H9 (cell line): ENCODE data around the gene TSPAN9. TPM values are rescaled to one million over a fixed set of nuclear protein-coding genes. Genes with fewer than 3 reads are reported as not detected.

Experiments used
- DNase-seq: peaks from one replicate; pipeline ENCODE4 v3.0.0-alpha.2; 2017
- H2AFZ ChIP-seq: one replicate; pipeline ENCODE4 v1.6.1; 2013; ENCODE audit warnings: mild to moderate bottlenecking, low read length, control low read depth, moderate library complexity
- H2AK5ac ChIP-seq: 2 replicates; pipeline ENCODE4 v1.6.1; 2013; ENCODE audit warnings: low read length, control low read depth, mixed read lengths; ENCODE audit not compliant: insufficient read length
- H2BK120ac ChIP-seq: one replicate; pipeline ENCODE4 v1.6.1; 2013; ENCODE audit warnings: low read depth, mild to moderate bottlenecking, low read length, control low read depth, inconsistent platforms; ENCODE audit not compliant: poor library complexity, severe bottlenecking
- H2BK12ac ChIP-seq: 2 replicates; pipeline ENCODE4 v1.6.1; 2013; ENCODE audit warnings: low read length, control low read depth, mixed read lengths, low read depth; ENCODE audit not compliant: insufficient read length
- H2BK15ac ChIP-seq: 2 replicates; pipeline ENCODE4 v1.6.1; 2013; ENCODE audit warnings: low read depth, low read length, control low read depth
- H2BK20ac ChIP-seq: one replicate; pipeline ENCODE4 v1.6.1; 2013; ENCODE audit warnings: low read depth, mild to moderate bottlenecking, low read length, control low read depth, inconsistent platforms; ENCODE audit not compliant: poor library complexity, severe bottlenecking
- H2BK5ac ChIP-seq: 2 replicates; pipeline ENCODE4 v1.6.1; 2013; ENCODE audit warnings: low read length, control low read depth, mixed read lengths; ENCODE audit not compliant: insufficient read length
- H3K14ac ChIP-seq: 2 replicates; pipeline ENCODE4 v1.6.1; 2013; ENCODE audit warnings: low read length, control low read depth; ENCODE audit not compliant: insufficient read depth
- H3K18ac ChIP-seq: 2 replicates; pipeline ENCODE4 v1.6.1; 2013; ENCODE audit warnings: low read depth, mild to moderate bottlenecking, mixed read lengths, low read length, control low read depth; ENCODE audit not compliant: insufficient read length
- H3K23ac ChIP-seq: 2 replicates; pipeline ENCODE4 v1.6.1; 2013; ENCODE audit warnings: low read length, control low read depth, mixed read lengths, low read depth; ENCODE audit not compliant: insufficient read length
- H3K23me2 ChIP-seq: 2 replicates; pipeline ENCODE4 v1.6.1; 2013; ENCODE audit warnings: low read depth, mild to moderate bottlenecking, mixed read lengths, low read length, control low read depth; ENCODE audit not compliant: insufficient read length, poor library complexity, severe bottlenecking
- H3K27ac ChIP-seq: 2 replicates; pipeline ENCODE4 v1.5.1; 2013; ENCODE audit warnings: low read length, control low read depth, mixed read lengths, low read depth; ENCODE audit not compliant: insufficient read length
- H3K27me3 ChIP-seq: 2 replicates; pipeline ENCODE4 v1.6.1; 2013; ENCODE audit warnings: low read length, control low read depth, inconsistent platforms; ENCODE audit not compliant: insufficient read depth
- H3K4ac ChIP-seq: 2 replicates; pipeline ENCODE4 v1.6.1; 2013; ENCODE audit warnings: low read depth, mild to moderate bottlenecking, control low read depth, inconsistent platforms, low read length, moderate library complexity
- H3K4me1 ChIP-seq: 2 replicates; pipeline ENCODE4 v1.6.1; 2013; ENCODE audit warnings: low read length, control low read depth, inconsistent platforms; ENCODE audit not compliant: insufficient read depth
- H3K4me2 ChIP-seq: 2 replicates; pipeline ENCODE4 v1.6.1; 2013; ENCODE audit warnings: low read length, control low read depth, mixed read lengths; ENCODE audit not compliant: insufficient read length, insufficient read depth
- H3K56ac ChIP-seq: 2 replicates; pipeline ENCODE4 v1.6.1; 2013; ENCODE audit warnings: low read depth, mild to moderate bottlenecking, mixed read lengths, low read length, control low read depth; ENCODE audit not compliant: insufficient read length
- H3K79me1 ChIP-seq: 2 replicates; pipeline ENCODE4 v1.6.1; 2013; ENCODE audit warnings: low read depth, mild to moderate bottlenecking, moderate library complexity, low read length, control low read depth, inconsistent platforms; ENCODE audit not compliant: insufficient read depth, poor library complexity, severe bottlenecking
- H3K79me2 ChIP-seq: 2 replicates; pipeline ENCODE4 v1.6.1; 2013; ENCODE audit warnings: low read length, control low read depth, inconsistent platforms; ENCODE audit not compliant: insufficient read depth
- H3K9ac ChIP-seq: 2 replicates; pipeline ENCODE4 v1.6.1; 2013; ENCODE audit warnings: low read length, control low read depth, mixed read lengths; ENCODE audit not compliant: insufficient read length; ENCODE audit errors: extremely low read depth
- H3K9me3 ChIP-seq: one replicate; pipeline ENCODE4 v1.6.1; 2013; ENCODE audit warnings: low read depth, low read length, inconsistent platforms; ENCODE audit not compliant: control insufficient read depth
- H3T11ph ChIP-seq: one replicate; pipeline ENCODE4 v1.6.1; 2013; ENCODE audit warnings: mild to moderate bottlenecking, low read length, control low read depth, inconsistent platforms
- H4K20me1 ChIP-seq: one replicate; pipeline ENCODE4 v1.6.1; 2013; ENCODE audit not compliant: control insufficient read depth, insufficient read length, insufficient read depth
- H4K5ac ChIP-seq: 2 replicates; pipeline ENCODE4 v1.6.1; 2013; ENCODE audit warnings: low read depth, mild to moderate bottlenecking, mixed read lengths, low read length, control low read depth; ENCODE audit not compliant: insufficient read length
- H4K8ac ChIP-seq: replicated peaks from 2 replicates; pipeline ENCODE4 v1.6.1; 2013; ENCODE audit warnings: low read length, control low read depth, mixed read lengths, low read depth; ENCODE audit not compliant: insufficient read length
- H4K91ac ChIP-seq: 2 replicates; pipeline ENCODE4 v1.6.1; 2013; ENCODE audit warnings: low read depth, mild to moderate bottlenecking, moderate library complexity, mixed read lengths, low read length, control low read depth; ENCODE audit not compliant: insufficient read length
- H3K27ac Mint-ChIP-seq, 3 experiments: 2 replicates in 2 of 3; 3 replicates in 1 of 3; pipeline ENCODE4 v1.8.0; 2020 to 2021; ENCODE audit warnings: mixed read lengths in 3 of 3, mild to moderate bottlenecking in 1 of 3, moderate library complexity in 1 of 3
- H3K27me3 Mint-ChIP-seq: 2 replicates; pipeline ENCODE4 v1.8.0; 2021; ENCODE audit warnings: low read depth, mild to moderate bottlenecking, moderate library complexity, mixed read lengths
- H3K36me3 Mint-ChIP-seq, 3 experiments: 2 replicates in 2 of 3; 3 replicates in 1 of 3; pipeline ENCODE4 v1.8.0; 2020 to 2021; ENCODE audit warnings: low read depth in 3 of 3, mixed read lengths in 3 of 3; ENCODE audit not compliant: insufficient read depth in 1 of 3
- H3K4me1 Mint-ChIP-seq, 2 experiments: 2 replicates each; pipeline ENCODE4 v1.8.0; 2020; ENCODE audit warnings: mixed read lengths in 2 of 2
- H3K4me3 Mint-ChIP-seq, 2 experiments: 2 replicates in 1 of 2; 3 replicates in 1 of 2; pipeline ENCODE4 v1.8.0; 2020 to 2021; ENCODE audit warnings: mild to moderate bottlenecking in 2 of 2, mixed read lengths in 2 of 2, moderate library complexity in 1 of 2
- H3K9me3 Mint-ChIP-seq, 2 experiments: 2 replicates in 1 of 2; 3 replicates in 1 of 2; pipeline ENCODE4 v1.8.0; 2020; ENCODE audit warnings: mild to moderate bottlenecking in 2 of 2, mixed read lengths in 2 of 2, moderate library complexity in 1 of 2
- CTCF ChIP-seq: fragments of 200-600 bp; sonication (generic); conservative IDR thresholded peaks from 3 replicates; pipeline ENCODE4 v1.8.0; 2021; ENCODE audit warnings: antibody characterized with exemption, mild to moderate bottlenecking
- WGBS: extraction: QIAGEN DNeasy Blood & Tissue Kit; methylation state at CpG from one replicate; pipeline ENCODE4 v1.1.7; 2013; ENCODE audit warnings: missing lambda C conversion rate, low lambda C conversion rate, mixed read lengths; ENCODE audit not compliant: insufficient read length; ENCODE audit errors: extremely low coverage; 5-methylcytosine and 5-hydroxymethylcytosine counted together
- total RNA-seq: library from RNA; stranded (reverse); gene quantifications from 2 replicates; pipeline ENCODE4 v1.2.1, GENCODE V29; 2021

The TSPAN9 gene
- total RNA-seq, 1 experiment from 2014 or later, result 19.0 TPM

DNA sequence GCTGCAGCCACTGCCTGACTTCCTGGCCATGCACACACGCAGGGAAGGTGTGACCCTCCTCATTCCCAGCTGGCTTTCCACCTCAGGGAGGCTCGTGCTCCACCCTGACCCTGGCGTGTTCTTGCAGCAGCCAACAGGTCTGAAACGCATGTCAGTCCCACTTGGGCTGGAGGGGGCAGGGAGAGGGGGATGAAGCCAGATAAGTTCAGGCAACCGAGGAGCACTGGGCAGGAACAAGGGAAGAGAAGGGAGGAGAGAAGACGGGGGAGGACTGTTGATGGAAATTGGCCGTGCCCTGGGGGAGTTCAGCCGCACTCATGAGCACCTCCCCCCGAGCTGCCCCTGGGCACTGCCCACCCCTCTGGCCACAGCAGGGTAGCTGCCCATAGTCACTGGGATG is 231.4 kb downstream of the TSPAN9 start:
- Histone ChIP-seq H2AK5ac (no peak overlapping the region), H3K4me1 (no peaks in the 10 kb centered on the region), H3K23ac (no peak overlapping the region), H3K79me1 (no peaks in the 10 kb centered on the region), H2BK15ac (no peak overlapping the region), H3K9ac (no peak overlapping the region), H3K79me2 (no peaks in the 10 kb centered on the region), H3K4ac (no peak overlapping the region), H3K23me2 (no peaks in the 10 kb centered on the region), H2BK5ac (no peak overlapping the region), H3K14ac (no peak overlapping the region), H3K27ac (no peak overlapping the region), H2AFZ (no peak overlapping the region), H3K27me3 (no peaks in the 10 kb centered on the region), H4K91ac (no peak overlapping the region), H2BK20ac (no peak overlapping the region), H4K8ac (no peak overlapping the region), H3K18ac (no peak overlapping the region), H4K20me1 (no peaks in the 10 kb centered on the region), H3K4me2 (no peak overlapping the region), H4K5ac (no peak overlapping the region), H3K56ac (no peak overlapping the region), H2BK120ac (no peak overlapping the region), H3K9me3 (no peaks in the 10 kb centered on the region), H2BK12ac (no peak overlapping the region), H3T11ph (no peak overlapping the region)
- no CpG with 5 or more reads among the region's 9 CpGs for WGBS
- DNase-seq, result no peak
- Mint-ChIP-seq H3K4me1 (peaks cover 0 to 12% of the 10 kb centered on the region in 2 experiments; a peak in 2 of 4 replicates), H3K27me3 (peaks cover 3% of the 10 kb centered on the region), H3K27ac (no peak overlapping the region), H3K9me3 (no peaks in the 10 kb centered on the region), H3K4me3 (no peak overlapping the region), H3K36me3 (no peaks in the 10 kb centered on the region)
- TF ChIP-seq CTCF, result no peak
